Calu3 (cell line): ENCODE measurements around the gene KRTAP16-1. TPM values are rescaled to one million over a fixed set of nuclear protein-coding genes. Genes with fewer than 3 reads are reported as not detected.

Source experiments
- BruUV-seq: library from RNA; stranded (reverse); fragments of 400-500 nt; replicated peaks from 2 replicates; lab custom pipeline; 2021; lab: Mats Ljungman, UMichigan
- CTCF ChIA-PET: fragments of 300-600 bp; sonication (Branson Sonifier 250); formaldehyde crosslinking; loops from one replicate; lab custom pipeline; 2022; ENCODE audit warnings: antibody characterized with exemption; lab: Charles Lee
- DNase-seq: peaks from one replicate; pipeline ENCODE4 v3.0.0; 2022
- H3K27ac Mint-ChIP-seq: one replicate; pipeline ENCODE4 v1.8.0; 2022; ENCODE audit warnings: mixed read lengths; ENCODE audit not compliant: unreplicated experiment
- H3K27me3 Mint-ChIP-seq: one replicate; pipeline ENCODE4 v1.8.0; 2022; ENCODE audit warnings: mixed read lengths; ENCODE audit not compliant: unreplicated experiment
- H3K36me3 Mint-ChIP-seq: one replicate; pipeline ENCODE4 v1.8.0; 2022; ENCODE audit warnings: mild to moderate bottlenecking, moderate library complexity, mixed read lengths; ENCODE audit not compliant: insufficient read depth, unreplicated experiment
- H3K4me1 Mint-ChIP-seq: one replicate; pipeline ENCODE4 v1.8.0; 2022; ENCODE audit warnings: mild to moderate bottlenecking, low read depth, mixed read lengths; ENCODE audit not compliant: unreplicated experiment
- H3K4me3 Mint-ChIP-seq: one replicate; pipeline ENCODE4 v1.8.0; 2022; ENCODE audit warnings: mild to moderate bottlenecking, low read depth, moderate library complexity, mixed read lengths; ENCODE audit not compliant: unreplicated experiment
- H3K9me3 Mint-ChIP-seq: one replicate; pipeline ENCODE4 v1.8.0; 2022; ENCODE audit warnings: low read depth, mixed read lengths; ENCODE audit not compliant: unreplicated experiment
- intact Hi-C: fragments of 100-400 bp; cut with micrococcal nuclease; formaldehyde crosslinking; loops from one replicate; pipeline ENCODE4 v1.10.0; 2022; ENCODE audit not compliant: unreplicated experiment
- total RNA-seq: library from RNA; stranded (reverse); gene quantifications from 2 replicates; pipeline ENCODE4 v1.2.3, GENCODE V29; 2022
- TF ChIP-seq, protein P1 (sequence below): fragments of 200-600 bp; IDR thresholded peaks from one replicate; pipeline ENCODE4 v1.8.0; 2022; ENCODE audit warnings: antibody characterized with exemption; ENCODE audit not compliant: unreplicated experiment

KRTAP16-1 gene
- total RNA-seq, 1 experiment from 2014 or later = not detected

DNA sequence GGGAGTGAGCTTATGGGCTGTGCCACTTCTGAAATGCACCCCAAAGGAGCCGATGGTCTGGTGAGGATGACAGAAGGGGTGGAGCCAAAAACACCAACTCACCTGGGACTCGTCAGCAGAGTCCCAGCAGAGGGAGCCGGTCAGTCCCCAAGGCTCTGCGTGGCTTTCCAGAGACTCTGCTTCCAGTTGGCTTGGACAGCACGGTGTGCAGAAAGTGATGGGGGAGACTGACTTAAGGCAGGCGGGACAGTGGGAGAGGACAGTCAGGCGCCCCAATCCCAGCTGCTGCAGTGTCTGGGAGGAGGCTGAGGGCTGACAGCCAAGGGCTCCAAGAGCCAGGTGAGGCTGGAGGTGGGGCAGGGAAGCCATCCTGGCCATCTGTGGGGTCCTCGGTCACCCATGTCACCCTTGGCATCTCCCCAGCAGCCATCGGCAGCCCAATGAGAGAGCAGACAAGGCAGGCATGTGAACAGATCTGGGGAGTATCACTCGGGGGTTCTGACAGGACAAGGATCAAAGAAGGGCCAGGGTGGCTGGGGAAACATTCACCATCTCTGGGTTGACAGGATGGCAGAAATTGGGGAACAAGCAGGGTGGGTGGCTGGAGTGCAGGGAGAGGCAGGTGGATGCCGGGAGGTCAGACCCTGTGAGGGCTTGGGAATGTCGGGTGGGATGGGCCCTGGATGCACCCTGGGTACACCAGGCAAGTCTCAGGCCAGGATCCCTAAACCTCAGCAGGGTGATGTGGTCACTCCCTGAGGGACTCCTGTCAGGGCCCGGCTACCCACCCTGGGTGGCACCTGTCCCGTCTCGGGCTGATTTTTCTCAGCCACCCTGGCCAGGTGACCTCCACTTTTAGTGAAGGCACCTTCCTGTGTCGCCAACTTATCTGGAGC lies 15.3 kb upstream of the KRTAP16-1 start:
- CTCF ChIA-PET = interaction anchor here (2.9 to 3.5 kb wide), 2 partner anchors 80 to 224 kb away, joined by 12 to 26 read pairs; no protein-coding TSS in a partner anchor
- DNase-seq = peak; percentile 82
- Mint-ChIP-seq H3K4me1 (peaks cover 26% of the 10 kb centered on the region), H3K4me3 (no peak overlapping the region), H3K27me3 (no peaks in the 10 kb centered on the region), H3K36me3 (no peaks in the 10 kb centered on the region), H3K9me3 (peaks cover 3% of the 10 kb centered on the region), H3K27ac (no peak overlapping the region)
- intact Hi-C loops = loop anchor here (2.0 to 10.0 kb wide), 2 partner anchors 224 to 340 kb away; no protein-coding TSS in a partner anchor
- no TSS peak for BruUV-seq
- TF ChIP-seq, protein P1, sequence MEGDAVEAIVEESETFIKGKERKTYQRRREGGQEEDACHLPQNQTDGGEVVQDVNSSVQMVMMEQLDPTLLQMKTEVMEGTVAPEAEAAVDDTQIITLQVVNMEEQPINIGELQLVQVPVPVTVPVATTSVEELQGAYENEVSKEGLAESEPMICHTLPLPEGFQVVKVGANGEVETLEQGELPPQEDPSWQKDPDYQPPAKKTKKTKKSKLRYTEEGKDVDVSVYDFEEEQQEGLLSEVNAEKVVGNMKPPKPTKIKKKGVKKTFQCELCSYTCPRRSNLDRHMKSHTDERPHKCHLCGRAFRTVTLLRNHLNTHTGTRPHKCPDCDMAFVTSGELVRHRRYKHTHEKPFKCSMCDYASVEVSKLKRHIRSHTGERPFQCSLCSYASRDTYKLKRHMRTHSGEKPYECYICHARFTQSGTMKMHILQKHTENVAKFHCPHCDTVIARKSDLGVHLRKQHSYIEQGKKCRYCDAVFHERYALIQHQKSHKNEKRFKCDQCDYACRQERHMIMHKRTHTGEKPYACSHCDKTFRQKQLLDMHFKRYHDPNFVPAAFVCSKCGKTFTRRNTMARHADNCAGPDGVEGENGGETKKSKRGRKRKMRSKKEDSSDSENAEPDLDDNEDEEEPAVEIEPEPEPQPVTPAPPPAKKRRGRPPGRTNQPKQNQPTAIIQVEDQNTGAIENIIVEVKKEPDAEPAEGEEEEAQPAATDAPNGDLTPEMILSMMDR = peak; percentile 71

DNA sequence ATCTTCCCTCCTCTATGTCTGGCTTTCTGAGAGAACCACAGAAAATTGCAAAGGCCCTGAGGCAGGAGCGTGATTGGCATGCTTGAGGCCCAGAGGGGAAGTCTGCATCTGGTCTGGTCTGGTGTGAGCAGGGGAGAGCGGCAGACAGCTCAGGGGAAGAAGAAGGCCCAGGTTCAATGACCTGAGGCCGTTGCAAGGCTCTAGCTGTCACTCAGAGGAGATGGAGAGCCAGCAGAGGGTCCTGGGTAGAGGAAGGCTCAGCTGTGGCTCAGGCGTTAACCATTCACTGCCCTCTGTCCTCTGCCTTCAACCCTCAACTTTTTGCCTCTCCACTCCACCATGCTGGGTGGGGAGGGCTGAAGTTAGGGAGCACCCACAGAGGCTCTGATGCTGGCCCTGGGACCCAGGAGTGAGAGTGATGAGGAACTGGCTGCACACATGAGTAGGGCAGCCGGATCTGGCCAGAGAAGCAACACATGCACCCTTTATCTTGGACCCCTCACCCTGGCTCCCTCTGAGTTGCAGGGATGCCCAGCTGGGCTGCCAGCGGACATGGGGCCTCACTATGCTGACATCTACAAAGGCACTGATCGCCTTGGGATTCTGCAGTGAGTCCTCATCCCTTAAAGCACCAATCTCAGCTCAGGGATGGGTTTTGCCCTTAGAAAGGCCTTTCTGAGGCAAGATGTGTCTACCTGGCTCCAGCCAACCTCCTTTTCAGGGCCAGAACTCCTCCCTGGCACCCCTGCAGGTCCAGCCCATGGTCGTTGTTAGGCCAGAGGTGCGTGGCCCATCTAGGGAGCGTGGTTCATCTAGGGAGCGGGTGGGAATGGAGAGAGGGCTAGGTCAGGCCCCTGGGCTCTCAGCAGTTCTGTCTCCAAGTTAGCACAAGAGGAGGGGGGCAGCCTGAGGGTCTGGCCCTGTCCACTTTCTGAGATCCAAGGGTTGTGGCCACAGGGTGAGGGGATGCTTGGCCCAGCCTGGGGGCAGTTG lies 14.1 kb upstream of the KRTAP16-1 start:
- CTCF ChIA-PET = interaction anchor here (0.8 to 3.5 kb wide), 27 partner anchors 9 to 519 kb away, joined by 3 to 26 read pairs (median 4); partner anchors contain the start of genes KRT23 and KRTAP2-3
- no peak for DNase-seq
- Mint-ChIP-seq H3K27me3 (no peaks in the 10 kb centered on the region), H3K4me3 (no peak overlapping the region), H3K4me1 (peaks cover 23% of the 10 kb centered on the region), H3K9me3 (peaks cover 3% of the 10 kb centered on the region), H3K36me3 (no peaks in the 10 kb centered on the region), H3K27ac (no peak overlapping the region)
- TF ChIP-seq, protein P1 = no peak
- no TSS peak for BruUV-seq
- intact Hi-C loops = loop anchor here (1.0 to 10.0 kb wide), 4 partner anchors 263 to 519 kb away; partner anchors contain the start of gene KRTAP2-3

DNA sequence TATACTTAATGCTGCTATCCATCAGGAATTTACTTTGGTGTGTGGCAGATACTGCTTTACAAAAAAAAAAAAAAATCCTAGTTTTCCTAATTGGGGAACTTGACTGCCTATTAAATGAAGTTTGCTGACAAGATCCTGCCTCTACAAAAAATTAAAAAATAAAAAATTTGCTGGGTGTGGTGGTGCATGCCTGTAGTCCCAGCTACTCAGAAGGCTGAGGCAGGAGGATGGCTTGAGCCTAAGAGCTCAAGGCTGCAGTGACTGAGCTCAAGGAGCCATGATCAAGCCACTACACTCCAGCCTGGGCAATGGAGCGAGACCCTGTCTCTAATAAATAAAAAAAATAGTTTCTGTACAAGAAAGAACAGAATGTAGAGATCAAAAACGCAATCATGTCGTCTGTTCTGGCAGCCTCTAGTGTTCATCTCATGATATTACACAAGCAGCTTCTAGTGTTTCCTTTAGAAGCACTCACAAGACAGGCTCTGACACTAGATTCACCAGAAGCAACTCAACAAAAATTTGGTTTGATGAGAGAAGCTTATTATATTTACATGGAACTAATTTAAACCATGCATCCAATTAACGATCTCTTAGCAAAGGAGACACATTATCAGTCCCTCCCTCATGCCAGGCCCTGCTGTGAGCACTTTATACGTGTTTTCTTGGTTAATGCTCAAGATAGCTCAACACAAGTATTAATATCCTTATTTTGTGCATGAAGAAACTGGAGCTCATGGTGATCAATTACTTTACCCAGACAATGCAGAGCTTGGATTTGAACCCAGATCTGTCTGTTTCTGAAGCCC lies 13.2 kb upstream of the KRTAP16-1 start:
- no peaks in the 10 kb centered on the region for H3K36me3 Mint-ChIP-seq
- no peaks in the 10 kb centered on the region for H3K27me3 Mint-ChIP-seq
- H3K4me3 Mint-ChIP-seq = no peak overlapping the region
- peaks cover 3% of the 10 kb centered on the region for H3K9me3 Mint-ChIP-seq
- intact Hi-C loops = loop anchor here (1.0 to 10.0 kb wide), 4 partner anchors 262 to 518 kb away; partner anchors contain the start of gene KRTAP2-3
- CTCF ChIA-PET = interaction anchor here (0.6 to 3.5 kb wide), 30 partner anchors 10 to 1700 kb away, joined by 3 to 26 read pairs (median 4); partner anchors contain the start of genes KRT23, KRTAP2-3 and VAT1
- TF ChIP-seq, protein P1 = peak; percentile 80
- no peak for DNase-seq
- no TSS peak for BruUV-seq
- H3K4me1 Mint-ChIP-seq = peaks cover 23% of the 10 kb centered on the region
- H3K27ac Mint-ChIP-seq = no peak overlapping the region
